Activated T-cell treated with anti-CD3 and anti-CD28 coated beads for 4 hours (primary cell): ENCODE data around the gene TRAF6.
"Not testable (repeated sequence)": the region's sequence is repeated elsewhere in the genome, so short reads cannot be mapped to it uniquely, and the experiment has no call there.

Experiments
- DNase-seq: peaks from one replicate; pipeline ENCODE4 v3.0.0-alpha.2; 2020

TRAF6 gene

GRCh38 chr11:36492724-36493304 lies 17.3 kb downstream of the TRAF6 start:
- no peak for DNase-seq

- DNase-seq: no peak
Observed at GRCh38 chr11:36490026-36490806, 19.9 kb downstream of the TRAF6 start.

- no peak for DNase-seq
Observed at GRCh38 chr11:36488096-36488495, 22.0 kb downstream of the TRAF6 start.

GRCh38 chr11:36487619-36488018 lies 22.5 kb downstream of the TRAF6 start:
- no peak for DNase-seq

- no peak for DNase-seq
Observed at GRCh38 chr11:36485298-36486002, 24.6 kb downstream of the TRAF6 start.

GRCh38 chr11:36483042-36483441 lies 27.0 kb downstream of the TRAF6 start:
- DNase-seq: not testable (repeated sequence)

GRCh38 chr11:36480833-36481232 lies 29.2 kb downstream of the TRAF6 start:
- DNase-seq: no peak

GRCh38 chr11:36478700-36479329 lies 31.3 kb downstream of the TRAF6 start:
- DNase-seq: no peak

- DNase-seq: no peak
Observed at GRCh38 chr11:36475192-36475591, 34.9 kb downstream of the TRAF6 start.

- DNase-seq: no peak
Observed at GRCh38 chr11:36471577-36471976, 38.5 kb downstream of the TRAF6 start.

- no peak for DNase-seq
Observed at GRCh38 chr11:36469881-36470802, 39.9 kb downstream of the TRAF6 start.

GRCh38 chr11:36469063-36469462 lies 41.0 kb downstream of the TRAF6 start:
- no peak for DNase-seq

- DNase-seq: no peak
Observed at GRCh38 chr11:36467916-36468315, 42.2 kb downstream of the TRAF6 start.

GRCh38 chr11:36467012-36467411 lies 43.1 kb downstream of the TRAF6 start:
- no peak for DNase-seq

GRCh38 chr11:36465449-36466163 lies 44.5 kb downstream of the TRAF6 start:
- no peak for DNase-seq

- DNase-seq: no peak
Observed at GRCh38 chr11:36464720-36465119, 45.4 kb downstream of the TRAF6 start.

GRCh38 chr11:36463781-36464180 lies 46.3 kb downstream of the TRAF6 start:
- no peak for DNase-seq

- no peak for DNase-seq
Observed at GRCh38 chr11:36462321-36462720, 47.8 kb downstream of the TRAF6 start.

GRCh38 chr11:36460220-36460619 lies 49.9 kb downstream of the TRAF6 start:
- no peak for DNase-seq

- DNase-seq: no peak
Observed at GRCh38 chr11:36459046-36459445, 51.0 kb downstream of the TRAF6 start.

- DNase-seq: no peak
Observed at GRCh38 chr11:36458129-36458915, 51.8 kb downstream of the TRAF6 start.
